KMS-11 (cell line): ENCODE data around the gene PHAF1.

ENCODE experiments used
- H2AFZ ChIP-seq: fragments of 200-600 bp; sonication (generic); 2 replicates; pipeline ENCODE4 v1.6.1; 2016; ENCODE audit warnings: antibody characterized with exemption, mixed run types, low read depth
- H3K27ac ChIP-seq: fragments of 200-600 bp; sonication (generic); 2 replicates; pipeline ENCODE4 v1.6.1; 2016; ENCODE audit warnings: mild to moderate bottlenecking, mixed run types
- H3K27me3 ChIP-seq: fragments of 200-600 bp; sonication (generic); 2 replicates; pipeline ENCODE4 v1.6.1; 2017; ENCODE audit warnings: mild to moderate bottlenecking, low read depth, mixed run types, moderate library complexity; ENCODE audit not compliant: insufficient read depth
- H3K36me3 ChIP-seq: fragments of 200-600 bp; sonication (generic); 2 replicates; pipeline ENCODE4 v1.6.1; 2017; ENCODE audit warnings: mild to moderate bottlenecking, mixed run types; ENCODE audit not compliant: insufficient read depth
- H3K4me1 ChIP-seq: fragments of 200-600 bp; sonication (generic); 2 replicates; pipeline ENCODE4 v1.6.1; 2016; ENCODE audit warnings: mild to moderate bottlenecking, low read depth, mixed run types; ENCODE audit not compliant: poor library complexity, severe bottlenecking
- H3K4me2 ChIP-seq: fragments of 200-600 bp; sonication (generic); 2 replicates; pipeline ENCODE4 v1.7.0; 2016; ENCODE audit warnings: mild to moderate bottlenecking, mixed run types
- H3K4me3 ChIP-seq: fragments of 200-600 bp; sonication (generic); IDR thresholded peaks from 2 replicates; pipeline ENCODE4 v1.6.1; 2017; ENCODE audit warnings: low read depth, low read length, mixed read lengths; ENCODE audit not compliant: insufficient read depth
- H3K79me2 ChIP-seq: fragments of 200-600 bp; sonication (generic); 2 replicates; pipeline ENCODE4 v1.6.1; 2016; ENCODE audit warnings: low read depth, mixed run types; ENCODE audit not compliant: insufficient read depth
- H3K9ac ChIP-seq: fragments of 200-600 bp; sonication (generic); 2 replicates; pipeline ENCODE4 v1.6.1; 2016; ENCODE audit warnings: mild to moderate bottlenecking, mixed run types
- H4K20me1 ChIP-seq: fragments of 200-600 bp; sonication (generic); 2 replicates; pipeline ENCODE4 v1.6.1; 2016; ENCODE audit warnings: mild to moderate bottlenecking, mixed run types; ENCODE audit not compliant: insufficient read depth
- TF ChIP-seq, protein P1 (sequence below): fragments of 200-600 bp; sonication (generic); conservative IDR thresholded peaks from 2 replicates; pipeline ENCODE4 v1.6.1; 2017; ENCODE audit warnings: low read depth, mild to moderate bottlenecking, antibody characterized with exemption, low read length, moderate library complexity, mixed read lengths

The PHAF1 gene

DNA sequence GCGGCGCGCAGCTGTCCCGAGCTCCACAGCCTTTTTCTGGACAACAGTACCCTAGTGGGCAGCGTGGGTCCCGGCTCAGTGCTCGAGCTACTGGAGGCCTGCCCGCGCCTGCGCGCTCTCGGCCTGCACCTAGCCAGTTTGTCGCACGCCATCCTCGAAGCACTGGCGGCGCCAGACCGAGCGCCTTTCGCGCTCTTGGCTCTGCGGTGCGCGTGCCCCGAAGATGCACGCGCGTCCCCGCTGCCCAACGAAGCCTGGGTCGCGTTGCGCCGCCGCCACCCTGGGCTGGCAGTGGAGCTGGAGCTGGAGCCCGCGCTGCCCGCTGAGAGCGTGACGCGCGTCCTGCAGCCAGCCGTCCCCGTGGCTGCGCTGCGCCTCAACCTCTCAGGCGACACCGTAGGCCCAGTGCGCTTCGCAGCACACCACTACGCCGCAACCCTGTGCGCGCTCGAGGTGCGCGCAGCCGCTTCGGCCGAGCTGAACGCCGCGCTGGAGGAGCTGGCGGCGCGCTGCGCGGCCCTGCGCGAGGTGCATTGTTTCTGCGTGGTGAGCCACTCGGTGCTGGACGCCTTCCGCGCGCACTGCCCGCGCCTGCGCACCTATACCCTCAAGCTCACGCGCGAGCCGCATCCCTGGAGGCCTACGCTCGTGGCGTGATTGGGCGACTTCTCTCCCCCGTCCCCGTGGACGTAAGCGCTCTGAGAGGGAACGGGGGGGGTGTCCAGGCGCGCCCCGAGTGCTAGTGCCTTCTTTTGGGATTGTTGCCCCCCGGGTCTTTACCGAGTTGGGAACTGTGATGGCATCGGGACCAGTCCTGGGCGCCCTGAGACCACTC, 53.6 kb downstream of the PHAF1 start:
- Histone ChIP-seq H3K4me1 (peaks cover 48% of the 10 kb centered on the region), H3K36me3 (no peaks in the 10 kb centered on the region), H3K27me3 (no peaks in the 10 kb centered on the region), H3K4me3 (no peak overlapping the region), H3K27ac (no peak overlapping the region), H3K79me2 (no peaks in the 10 kb centered on the region), H3K9ac (no peak overlapping the region), H3K4me2 (peak overlapping the region; percentile 22; the same call in 1 of the 2 replicates), H4K20me1 (no peaks in the 10 kb centered on the region), H2AFZ (no peak overlapping the region)
- TF ChIP-seq, protein P1, sequence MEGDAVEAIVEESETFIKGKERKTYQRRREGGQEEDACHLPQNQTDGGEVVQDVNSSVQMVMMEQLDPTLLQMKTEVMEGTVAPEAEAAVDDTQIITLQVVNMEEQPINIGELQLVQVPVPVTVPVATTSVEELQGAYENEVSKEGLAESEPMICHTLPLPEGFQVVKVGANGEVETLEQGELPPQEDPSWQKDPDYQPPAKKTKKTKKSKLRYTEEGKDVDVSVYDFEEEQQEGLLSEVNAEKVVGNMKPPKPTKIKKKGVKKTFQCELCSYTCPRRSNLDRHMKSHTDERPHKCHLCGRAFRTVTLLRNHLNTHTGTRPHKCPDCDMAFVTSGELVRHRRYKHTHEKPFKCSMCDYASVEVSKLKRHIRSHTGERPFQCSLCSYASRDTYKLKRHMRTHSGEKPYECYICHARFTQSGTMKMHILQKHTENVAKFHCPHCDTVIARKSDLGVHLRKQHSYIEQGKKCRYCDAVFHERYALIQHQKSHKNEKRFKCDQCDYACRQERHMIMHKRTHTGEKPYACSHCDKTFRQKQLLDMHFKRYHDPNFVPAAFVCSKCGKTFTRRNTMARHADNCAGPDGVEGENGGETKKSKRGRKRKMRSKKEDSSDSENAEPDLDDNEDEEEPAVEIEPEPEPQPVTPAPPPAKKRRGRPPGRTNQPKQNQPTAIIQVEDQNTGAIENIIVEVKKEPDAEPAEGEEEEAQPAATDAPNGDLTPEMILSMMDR = no peak

DNA sequence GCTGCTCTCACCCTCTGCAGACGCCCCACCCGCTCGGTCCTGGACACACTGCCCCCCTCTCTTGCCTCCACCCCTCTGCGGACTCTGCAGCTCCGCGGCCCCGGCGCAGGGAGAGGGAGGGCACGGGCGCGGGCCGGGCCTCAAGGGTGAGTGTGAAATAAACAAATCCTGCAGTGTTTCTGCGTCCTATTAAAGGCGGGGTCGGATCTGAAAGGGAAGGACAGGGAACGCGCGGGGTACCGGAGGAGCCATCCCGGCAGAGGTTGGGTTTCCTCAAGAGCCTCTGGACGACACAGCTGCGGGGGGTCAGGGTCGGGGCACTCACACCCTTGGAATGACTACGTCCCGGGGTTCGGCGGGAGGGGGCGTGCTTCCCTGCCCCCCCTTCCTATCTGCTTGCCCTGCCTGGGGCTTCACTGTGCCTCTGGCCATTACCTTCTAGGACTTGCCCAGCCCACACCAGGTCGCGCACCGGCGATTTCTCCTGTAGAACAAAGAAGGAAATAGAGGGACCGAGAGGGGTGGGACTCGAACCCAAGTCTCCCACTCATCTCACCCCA, 54.3 kb downstream of the PHAF1 start:
- H2AFZ ChIP-seq = no peak overlapping the region
- no peaks in the 10 kb centered on the region for H4K20me1 ChIP-seq
- no peak overlapping the region for H3K4me3 ChIP-seq
- no peaks in the 10 kb centered on the region for H3K27me3 ChIP-seq
- no peak overlapping the region; the same call in 1 of the 2 replicates for H3K9ac ChIP-seq
- peaks cover 48% of the 10 kb centered on the region for H3K4me1 ChIP-seq
- peak overlapping the region; percentile 22 for H3K4me2 ChIP-seq
- H3K27ac ChIP-seq = no peak overlapping the region
- H3K36me3 ChIP-seq = no peaks in the 10 kb centered on the region
- no peaks in the 10 kb centered on the region for H3K79me2 ChIP-seq
- TF ChIP-seq, protein P1 = no peak

DNA sequence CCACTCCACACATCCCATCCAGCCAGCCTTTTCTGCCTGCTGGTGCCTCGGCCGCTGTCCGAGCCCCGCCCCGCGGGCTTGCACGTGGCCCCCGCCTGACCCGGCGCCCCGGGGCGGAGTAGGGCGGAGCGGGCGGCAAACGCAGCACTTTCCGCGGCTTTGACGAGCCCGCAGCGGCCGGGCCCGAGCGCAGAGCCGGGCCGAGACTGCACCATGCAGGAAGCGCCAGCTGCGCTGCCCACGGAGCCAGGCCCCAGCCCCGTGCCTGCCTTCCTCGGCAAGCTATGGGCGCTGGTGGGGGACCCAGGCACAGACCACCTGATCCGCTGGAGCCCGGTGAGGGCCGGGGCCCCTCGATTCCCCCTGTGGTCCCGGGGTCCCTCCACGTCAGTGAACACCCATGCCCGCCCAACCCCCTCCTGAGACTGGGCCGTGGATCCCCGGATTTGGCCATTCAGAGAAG, 54.9 kb downstream of the PHAF1 start, which contains the start of gene HSF4:
HSF4 (plus strand) TSS at position 147 of the 463 bp plus-strand sequence; CDS start at position 214, 67 bp downstream.
- Histone ChIP-seq H4K20me1 (no peaks in the 10 kb centered on the region), H3K4me3 (no peak within 1 kb of the TSS), H3K36me3 (no peaks in the 10 kb centered on the region), H2AFZ (peak within 1 kb of the TSS; percentile 47; the same call in 1 of the 2 replicates), H3K9ac (peak within 1 kb of the TSS; percentile 32; the same call in 1 of the 2 replicates), H3K79me2 (no peaks in the 10 kb centered on the region), H3K27ac (no peak within 1 kb of the TSS; the same call in 1 of the 2 replicates), H3K27me3 (no peaks in the 10 kb centered on the region), H3K4me1 (peaks cover 53% of the 10 kb centered on the region), H3K4me2 (peak within 1 kb of the TSS; percentile 44)
- TF ChIP-seq, protein P1 = no peak

DNA sequence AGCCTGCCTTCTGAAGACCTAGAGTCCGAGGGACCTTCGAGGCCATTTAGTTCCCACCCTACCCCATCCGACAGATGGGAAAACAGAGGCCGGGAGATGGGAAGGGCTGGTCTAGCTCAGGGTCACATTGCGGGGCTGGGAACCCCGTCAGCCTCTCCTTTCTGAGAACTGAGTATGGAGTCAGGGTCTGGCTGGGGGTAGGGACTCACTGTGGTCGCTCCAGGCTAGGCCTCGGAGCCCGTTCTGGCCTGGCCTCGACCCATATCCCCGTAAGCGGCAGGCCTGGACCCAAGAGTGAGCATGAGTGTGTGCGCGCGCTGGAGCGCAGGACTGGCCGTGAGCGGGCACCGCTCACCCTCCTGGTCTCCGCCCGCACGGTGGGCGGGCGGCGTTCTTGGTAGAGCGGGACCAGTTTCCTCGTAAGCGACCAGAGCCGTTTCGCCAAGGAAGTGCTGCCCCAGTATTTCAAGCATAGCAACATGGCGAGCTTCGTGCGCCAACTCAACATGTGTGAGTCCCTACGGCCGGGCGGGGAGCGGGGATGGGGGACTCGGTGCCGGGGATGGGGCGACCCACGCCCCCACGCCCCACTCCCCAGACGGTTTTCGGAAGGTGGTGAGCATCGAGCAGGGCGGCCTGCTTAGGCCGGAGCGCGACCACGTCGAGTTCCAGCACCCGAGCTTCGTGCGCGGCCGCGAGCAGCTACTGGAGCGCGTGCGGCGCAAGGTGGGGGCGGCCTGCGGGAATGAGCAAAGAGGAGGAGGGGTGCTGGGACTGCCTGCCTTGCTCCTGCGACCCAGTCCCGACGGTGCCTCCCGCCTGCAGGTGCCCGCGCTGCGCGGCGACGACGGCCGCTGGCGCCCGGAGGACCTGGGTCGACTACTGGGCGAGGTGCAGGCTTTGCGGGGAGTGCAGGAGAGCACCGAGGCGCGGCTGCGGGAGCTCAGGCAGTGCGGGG, 55.7 kb downstream of the PHAF1 start:
- no peak overlapping the region for H2AFZ ChIP-seq
- H3K9ac ChIP-seq = no peak overlapping the region
- H4K20me1 ChIP-seq = no peaks in the 10 kb centered on the region
- no peak overlapping the region for H3K27ac ChIP-seq
- TF ChIP-seq, protein P1 = no peak
- no peak overlapping the region for H3K4me3 ChIP-seq
- peak overlapping the region; percentile 44 for H3K4me2 ChIP-seq
- H3K4me1 ChIP-seq = peaks cover 58% of the 10 kb centered on the region
- H3K79me2 ChIP-seq = no peaks in the 10 kb centered on the region
- H3K36me3 ChIP-seq = no peaks in the 10 kb centered on the region
- no peaks in the 10 kb centered on the region for H3K27me3 ChIP-seq
